BLaER1 treated with 17β-estradiol and CSF1 and Interleukin-3, amounts not matched to agents 10 nM and 100 nM (cell line): ENCODE measurements around the gene SLC26A4.
"Not testable (repeated sequence)": the region's sequence is repeated elsewhere in the genome, so short reads cannot be mapped to it uniquely, and the experiment has no call there.

Source experiments
- H3K27ac ChIP-seq, 11 experiments: shearing (Covaris generic); formaldehyde crosslinking; 2 replicates each; pipeline ENCODE4 v1.8.1; 2022
- H3K27me3 ChIP-seq, 11 experiments: shearing (Covaris generic); formaldehyde crosslinking; 2 replicates each; pipeline ENCODE4 v1.8.1; 2022
- H3K36me3 ChIP-seq, 11 experiments: shearing (Covaris generic); formaldehyde crosslinking; 2 replicates each; pipeline ENCODE4 v1.8.1; 2022
- H3K4me1 ChIP-seq, 10 experiments: shearing (Covaris generic); formaldehyde crosslinking; 2 replicates each; pipeline ENCODE4 v1.8.1; 2022
- H3K4me2 ChIP-seq, 11 experiments: shearing (Covaris generic); formaldehyde crosslinking; 2 replicates each; pipeline ENCODE4 v1.8.1; 2022
- H3K4me3 ChIP-seq, 10 experiments: shearing (Covaris generic); formaldehyde crosslinking; 2 replicates each; pipeline ENCODE4 v1.8.1; 2022
- H3K9ac ChIP-seq, 11 experiments: shearing (Covaris generic); formaldehyde crosslinking; 2 replicates each; pipeline ENCODE4 v1.8.1; 2022
- H3K9me3 ChIP-seq, 11 experiments: shearing (Covaris generic); formaldehyde crosslinking; replicated peaks in 1 of 11; 2 replicates each; pipeline ENCODE4 v1.8.1; 2022
- H4K20me1 ChIP-seq, 11 experiments: shearing (Covaris generic); formaldehyde crosslinking; 2 replicates each; pipeline ENCODE4 v1.8.1; 2022
- Cebpa-rat ChIP-seq, 11 experiments: shearing (Covaris generic); IDR thresholded peaks; 2 replicates each; pipeline ENCODE4 v1.8.1; 2022

Gene SLC26A4

GRCh38 chr7:107628461-107629064, 32.1 kb upstream of the SLC26A4 start:
- Histone ChIP-seq H3K4me3 (no peak overlapping the region), H3K9me3 (peaks cover 0 to 5% (median 0%) of the 10 kb centered on the region in 11 experiments; a peak in 4 of 22 replicates), H3K36me3 (no peaks in the 10 kb centered on the region), H3K4me2 (peak overlapping the region in 3 of 11 experiments; percentile 11 to 63 (median 27); a peak in 5 of 22 replicates), H3K4me1 (peaks cover 0 to 55% (median 2%) of the 10 kb centered on the region in 10 experiments; a peak in 9 of 20 replicates), H3K27me3 (no peaks in the 10 kb centered on the region), H3K27ac (peak overlapping the region in 1 of 11 experiments; percentile 1; a peak in 1 of 22 replicates), H3K9ac (no peak overlapping the region; a peak in 1 of 22 replicates), H4K20me1 (no peaks in the 10 kb centered on the region)
- no peak for TF ChIP-seq Cebpa-rat (IDR thresholded peaks at IDR 0.05)

- H3K4me3 ChIP-seq = no peak overlapping the region
- H3K9me3 ChIP-seq = peaks cover 0 to 5% (median 0%) of the 10 kb centered on the region in 11 experiments; a peak in 4 of 22 replicates
- no peaks in the 10 kb centered on the region for H3K27me3 ChIP-seq
- no peak overlapping the region for H3K27ac ChIP-seq
- no peaks in the 10 kb centered on the region for H4K20me1 ChIP-seq
- H3K4me1 ChIP-seq = peaks cover 0 to 60% (median 2%) of the 10 kb centered on the region in 10 experiments; a peak in 9 of 20 replicates
- no peak for TF ChIP-seq Cebpa-rat (IDR thresholded peaks at IDR 0.05)
- no peaks in the 10 kb centered on the region for H3K36me3 ChIP-seq
- H3K9ac ChIP-seq = no peak overlapping the region
- H3K4me2 ChIP-seq = no peak overlapping the region
Measured at GRCh38 chr7:107630342-107630741, 30.3 kb upstream of the SLC26A4 start.

- H3K4me3 ChIP-seq = no peak overlapping the region
- H3K36me3 ChIP-seq = no peaks in the 10 kb centered on the region
- H3K4me2 ChIP-seq = peak overlapping the region in 1 of 11 experiments; percentile 41; a peak in 2 of 22 replicates
- TF ChIP-seq Cebpa-rat (IDR thresholded peaks at IDR 0.05) = no peak
- no peak overlapping the region for H3K27ac ChIP-seq
- H3K9ac ChIP-seq = no peak overlapping the region
- H3K4me1 ChIP-seq = peaks cover 0 to 60% (median 2%) of the 10 kb centered on the region in 10 experiments; a peak in 9 of 20 replicates
- H3K9me3 ChIP-seq = peaks cover 0 to 4% (median 3%) of the 10 kb centered on the region in 11 experiments; a peak in 9 of 22 replicates
- H3K27me3 ChIP-seq = no peaks in the 10 kb centered on the region
- no peaks in the 10 kb centered on the region for H4K20me1 ChIP-seq
Measured at GRCh38 chr7:107631588-107632491, 28.8 kb upstream of the SLC26A4 start.

- H3K4me1 ChIP-seq = peaks cover 0 to 53% (median 2%) of the 10 kb centered on the region in 10 experiments; a peak in 9 of 20 replicates
- no peak overlapping the region for H3K27ac ChIP-seq
- H3K9ac ChIP-seq = no peak overlapping the region
- no peak for TF ChIP-seq Cebpa-rat (IDR thresholded peaks at IDR 0.05)
- peaks cover 0 to 10% (median 5%) of the 10 kb centered on the region in 11 experiments; a peak in 13 of 22 replicates for H3K9me3 ChIP-seq
- H4K20me1 ChIP-seq = no peaks in the 10 kb centered on the region
- peak overlapping the region in 1 of 11 experiments; percentile 40; a peak in 1 of 22 replicates for H3K4me2 ChIP-seq
- H3K36me3 ChIP-seq = no peaks in the 10 kb centered on the region
- no peaks in the 10 kb centered on the region for H3K27me3 ChIP-seq
- H3K4me3 ChIP-seq = no peak overlapping the region
Measured at GRCh38 chr7:107632492-107632865, 28.1 kb upstream of the SLC26A4 start.

- H3K9ac ChIP-seq = peak overlapping the region in 3 of 11 experiments; percentile 6 to 56 (median 47); a peak in 5 of 22 replicates
- no peak for TF ChIP-seq Cebpa-rat (IDR thresholded peaks at IDR 0.05)
- peaks cover 0 to 42% (median 9%) of the 10 kb centered on the region in 10 experiments; a peak in 15 of 20 replicates for H3K4me1 ChIP-seq
- H3K36me3 ChIP-seq = no peaks in the 10 kb centered on the region
- H3K4me2 ChIP-seq = peak overlapping the region in 8 of 11 experiments; percentile 3 to 78 (median 35); a peak in 11 of 22 replicates
- H3K27me3 ChIP-seq = no peaks in the 10 kb centered on the region
- no peak overlapping the region for H3K4me3 ChIP-seq
- no peaks in the 10 kb centered on the region for H4K20me1 ChIP-seq
- peaks cover 0 to 16% (median 10%) of the 10 kb centered on the region in 11 experiments; a peak in 15 of 22 replicates for H3K9me3 ChIP-seq
- peak overlapping the region in 5 of 11 experiments; percentile 46 to 81 (median 51); a peak in 9 of 22 replicates for H3K27ac ChIP-seq
Measured at GRCh38 chr7:107638594-107638993, 22.0 kb upstream of the SLC26A4 start.

GRCh38 chr7:107639070-107639469, 21.6 kb upstream of the SLC26A4 start:
- H3K4me1 ChIP-seq = peaks cover 0 to 42% (median 10%) of the 10 kb centered on the region in 10 experiments; a peak in 15 of 20 replicates
- H3K27ac ChIP-seq = peak overlapping the region in 5 of 11 experiments; percentile 46 to 81 (median 51); a peak in 8 of 22 replicates
- H3K4me3 ChIP-seq, H3K27me3 ChIP-seq, H4K20me1 ChIP-seq, H3K36me3 ChIP-seq: not testable (repeated sequence)
- peak overlapping the region in 3 of 11 experiments; percentile 6 to 56 (median 47); a peak in 5 of 22 replicates for H3K9ac ChIP-seq
- peaks cover 0 to 16% (median 10%) of the 10 kb centered on the region in 11 experiments; a peak in 15 of 22 replicates for H3K9me3 ChIP-seq
- peak overlapping the region in 7 of 11 experiments; percentile 3 to 78 (median 41); a peak in 8 of 22 replicates for H3K4me2 ChIP-seq

GRCh38 chr7:107641676-107642075, 19.0 kb upstream of the SLC26A4 start:
- H3K27ac ChIP-seq = no peak overlapping the region

GRCh38 chr7:107642501-107642900, 18.1 kb upstream of the SLC26A4 start:
- Histone ChIP-seq H4K20me1 (no peaks in the 10 kb centered on the region), H3K4me2 (no peak overlapping the region; a peak in 1 of 22 replicates), H3K27ac (peak overlapping the region in 1 of 11 experiments; percentile 10; a peak in 1 of 22 replicates), H3K4me1 (peaks cover 0 to 55% (median 14%) of the 10 kb centered on the region in 10 experiments; a peak in 15 of 20 replicates), H3K9ac (no peak overlapping the region), H3K27me3 (no peaks in the 10 kb centered on the region), H3K36me3 (no peaks in the 10 kb centered on the region), H3K4me3 (no peak overlapping the region), H3K9me3 (peaks cover 0 to 8% (median 5%) of the 10 kb centered on the region in 11 experiments; a peak in 14 of 22 replicates)
- no peak for TF ChIP-seq Cebpa-rat (IDR thresholded peaks at IDR 0.05)

More at GRCh38 chr7:107641676-107642075, 19.0 kb upstream of the SLC26A4 start:
- H3K4me3 ChIP-seq = no peak overlapping the region
- peaks cover 0 to 15% (median 10%) of the 10 kb centered on the region in 11 experiments; a peak in 15 of 22 replicates for H3K9me3 ChIP-seq
- H3K4me2 ChIP-seq = no peak overlapping the region
- H3K27me3 ChIP-seq = no peaks in the 10 kb centered on the region
- TF ChIP-seq Cebpa-rat (IDR thresholded peaks at IDR 0.05) = no peak
- no peak overlapping the region for H3K9ac ChIP-seq
- H3K4me1 ChIP-seq = peaks cover 0 to 55% (median 14%) of the 10 kb centered on the region in 10 experiments; a peak in 15 of 20 replicates
- no peaks in the 10 kb centered on the region for H3K36me3 ChIP-seq
- no peaks in the 10 kb centered on the region for H4K20me1 ChIP-seq
